HepG2 (cell line): ENCODE measurements around the gene R3HCC1L. TPM values are rescaled to one million over a fixed set of nuclear protein-coding genes. Genes with fewer than 3 reads are reported as not detected.

ENCODE experiments used
- ATAC-seq: fragments of 200-7000 bp; cut with Tn5 transposase; 3 replicates; pipeline ENCODE4 v1.9.1; 2020; ENCODE audit warnings: mild to moderate bottlenecking, moderate library complexity
- BruUV-seq: library from RNA; stranded (reverse); fragments of 400-500 nt; replicated peaks from 2 replicates; lab custom pipeline; 2021; lab: Mats Ljungman, UMichigan
- CTCF ChIA-PET: fragments of 300-600 bp; formaldehyde crosslinking; extraction: SDS; loops from one replicate; lab custom pipeline; 2021; ENCODE audit warnings: low total read pairs, inconsistent platforms, low intra/inter-chr PET ratio; lab: Yijun Ruan, JAX
- POLR2A ChIA-PET: fragments of 350-600 bp; sonication (Branson Sonifier 250); formaldehyde crosslinking; loops from one replicate; lab custom pipeline; 2020; ENCODE audit warnings: antibody characterized with exemption, inconsistent platforms; lab: Yijun Ruan, JAX
- DNase-seq: peaks from one replicate; pipeline ENCODE4 v3.0.0-alpha.2; 2015; ENCODE audit warnings: low spot score
- FAIRE-seq: peaks from 3 replicates; lab custom pipeline; 2011; peaks lifted over from hg19 to GRCh38; lab: Jason Lieb, UNC
- H2AFZ ChIP-seq: one replicate; pipeline ENCODE4 v1.6.1; 2011; ENCODE audit warnings: low read length, inconsistent platforms
- H3K27ac ChIP-seq: fragments of 300-600 bp; 3 replicates; pipeline ENCODE4 v1.8.0; 2011; ENCODE audit warnings: mixed run types, mild to moderate bottlenecking, mixed read lengths, low read length, inconsistent platforms; ENCODE audit not compliant: insufficient read depth; ENCODE audit errors: extremely low read length
- H3K27me3 ChIP-seq, 2 experiments: fragments of 200-600 bp in 1 of 2; 2 replicates in 1 of 2; 3 replicates in 1 of 2; pipeline versions ENCODE4 v1.6.0 to v1.8.0; 2011; ENCODE audit warnings: low read length in 2 of 2, mild to moderate bottlenecking in 2 of 2, moderate library complexity in 2 of 2, inconsistent platforms in 1 of 2; ENCODE audit not compliant: insufficient read depth in 2 of 2, control insufficient read depth in 1 of 2
- H3K36me3 ChIP-seq, 2 experiments: fragments of 200-600 bp in 1 of 2; replicated peaks in 1 of 2; 2 replicates in 1 of 2; 3 replicates in 1 of 2; pipeline versions ENCODE4 v1.5.1 to v1.8.0; 2011; ENCODE audit warnings: low read length in 2 of 2, inconsistent platforms in 1 of 2; ENCODE audit not compliant: insufficient read depth in 2 of 2, control insufficient read depth in 1 of 2
- H3K4me1 ChIP-seq: 2 replicates; pipeline ENCODE4 v1.5.1; 2012; ENCODE audit warnings: low read length, inconsistent platforms; ENCODE audit not compliant: insufficient read depth
- H3K4me2 ChIP-seq: 2 replicates; pipeline ENCODE4 v1.6.0; 2011; ENCODE audit warnings: low read depth, low read length, inconsistent platforms
- H3K4me3 ChIP-seq, 3 experiments: fragments of 200-600 bp in 1 of 3; sonication (generic), shearing (Covaris generic) in 1 of 3; replicated peaks in 1 of 3; 2 replicates each; pipeline ENCODE4 v1.5.1; 2011 to 2016; ENCODE audit warnings: low read length in 3 of 3, inconsistent platforms in 2 of 3, low read depth in 2 of 3, mild to moderate bottlenecking in 2 of 3, control low read depth in 1 of 3, mixed read lengths in 1 of 3; ENCODE audit not compliant: insufficient read depth in 1 of 3
- H3K79me2 ChIP-seq: one replicate; pipeline ENCODE4 v1.6.1; 2011; ENCODE audit warnings: low read length, inconsistent platforms; ENCODE audit not compliant: insufficient read depth
- H3K9ac ChIP-seq: 2 replicates; pipeline ENCODE4 v1.6.0; 2011; ENCODE audit warnings: mild to moderate bottlenecking, low read depth, low read length, inconsistent platforms; ENCODE audit not compliant: insufficient read depth
- H3K9me3 ChIP-seq: 2 replicates; pipeline ENCODE4 v1.5.1; 2012; ENCODE audit warnings: mild to moderate bottlenecking, low read length
- H4K20me1 ChIP-seq: 2 replicates; pipeline ENCODE4 v1.6.0; 2011; ENCODE audit warnings: inconsistent platforms, mild to moderate bottlenecking, low read length, moderate library complexity; ENCODE audit not compliant: insufficient read depth
- BCLAF1 ChIP-seq: fragments of 450-650 bp; IDR thresholded peaks from 2 replicates; pipeline ENCODE4 v1.6.1; 2017; ENCODE audit warnings: mild to moderate bottlenecking
- HNRNPK ChIP-seq: fragments of 200-400 bp; formaldehyde crosslinking; IDR thresholded peaks from 2 replicates; pipeline ENCODE4 v1.6.1; 2018; ENCODE audit warnings: low read length, low read depth, moderate library complexity, mild to moderate bottlenecking; ENCODE audit not compliant: poor library complexity, severe bottlenecking
- NFRKB ChIP-seq: fragments of 450-650 bp; IDR thresholded peaks from 2 replicates; pipeline ENCODE4 v1.6.1; 2017
- PRDM15 ChIP-seq: sonication (generic); formaldehyde crosslinking; IDR thresholded peaks from 2 replicates; pipeline ENCODE4 v1.4.0; 2020; ENCODE audit warnings: missing genetic modification reagents
- ZSCAN21 ChIP-seq: sonication (generic); formaldehyde crosslinking; IDR thresholded peaks from 2 replicates; pipeline ENCODE4 v1.8.0; 2022; ENCODE audit warnings: mild to moderate bottlenecking, missing genetic modification reagents, moderate library complexity, borderline replicate concordance
- WGBS: methylation state at CpG from one replicate; pipeline ENCODE4 v1.1.6; 2017; ENCODE audit warnings: low lambda C conversion rate; 5-methylcytosine and 5-hydroxymethylcytosine counted together
- in situ Hi-C: cut with HindIII; loops from 2 replicates; pipeline ENCODE4 v1.10.0; 2017; ENCODE audit warnings: low pct_unique_long_range_greater_than_20kb; ENCODE audit not compliant: extremely low pct_ligation_motif_present
- intact Hi-C: fragments of 100-400 bp; cut with micrococcal nuclease; formaldehyde crosslinking; loops from one replicate; pipeline ENCODE4 v1.10.0; 2022; ENCODE audit not compliant: unreplicated experiment
- polyA plus RNA-seq, 8 experiments: library from polyadenylated mRNA; depleted of rRNA in 3 of 8; stranded (reverse) in 7 of 8; unstranded in 1 of 8; fragments of >200 nt; fragmentation: Illumina TruSeq in 4 of 8; extraction: Trizol in 4 of 8; gene quantifications; 2 replicates each; pipeline versions ENCODE4 v1.2.1 to v1.2.3, GENCODE V29; 2011 to 2016; ENCODE audit warnings: low read depth in 4 of 8, missing spikeins in 1 of 8, mixed read lengths in 1 of 8; ENCODE audit not compliant: insufficient read depth in 1 of 8
- total RNA-seq, 5 experiments: library from RNA; depleted of rRNA; stranded (reverse); fragments of >200 nt; fragmentation: Illumina TruSeq; extraction: Trizol; gene quantifications; 2 replicates each; pipeline ENCODE4 v1.2.3, GENCODE V29; 2016; ENCODE audit warnings: low read depth in 1 of 5

Gene R3HCC1L
- total and polyA plus RNA-seq, 2 of the 13 experiments (the other 11 are each of a cell fraction or from before 2014, with no cell fraction given), result 6.5 to 12.2 TPM

- in situ Hi-C loops, result loop anchor here (10.0 kb wide), 1 partner anchor 61 kb away; no protein-coding TSS in a partner anchor
- TF ChIP-seq BCLAF1 (no peak), NFRKB (no peak), HNRNPK (no peak), ZSCAN21 (CRISPR knock-in tag) (no peak), PRDM15 (CRISPR knock-in tag) (no peak)
- no peak for DNase-seq
- no peak overlapping the region for H2AFZ ChIP-seq
- H4K20me1 ChIP-seq, result no peaks in the 10 kb centered on the region
- H3K27me3 ChIP-seq, result no peaks in the 10 kb centered on the region
- H3K4me2 ChIP-seq, result no peak overlapping the region
- peaks cover 8% of the 10 kb centered on the region for H3K4me1 ChIP-seq
- no peak for FAIRE-seq
- no peak overlapping the region for H3K4me3 ChIP-seq
- no peak overlapping the region for H3K9ac ChIP-seq
- CTCF ChIA-PET, result interaction anchor here (2.3 kb wide), 1 partner anchor 65 kb away, joined by 23 read pairs; no protein-coding TSS in a partner anchor
- no peaks in the 10 kb centered on the region for H3K79me2 ChIP-seq
- no peak for ATAC-seq
- H3K9me3 ChIP-seq, result no peaks in the 10 kb centered on the region
- POLR2A ChIA-PET, result no interaction called here
- H3K27ac ChIP-seq, result no peak overlapping the region
- intact Hi-C loops, result no loop called here
- WGBS, result 93% methylated on average over 5 of the region's 5 CpGs
- peaks cover 12 to 38% of the 10 kb centered on the region in 2 experiments for H3K36me3 ChIP-seq
- TSS peak; percentile 11 for BruUV-seq
Observed at GRCh38 chr10:98244141-98244540, 109.7 kb downstream of the R3HCC1L start.
